SK-N-SH (cell line): Measurements from ENCODE around the gene PCYOX1L. TPM values are rescaled to one million over a fixed set of nuclear protein-coding genes. Genes with fewer than 3 reads are reported as not detected.
"Not testable (repeated sequence)": the region's sequence is repeated elsewhere in the genome, so short reads cannot be mapped to it uniquely, and the experiment has no call there.

Source experiments
- CTCF ChIA-PET: fragments of 300-600, 350-600 bp; formaldehyde crosslinking; extraction: SDS; loops from one replicate; lab custom pipeline; 2021; lab: Yijun Ruan, JAX
- POLR2A ChIA-PET: fragments of 350-600 bp; sonication (Branson Sonifier 250); formaldehyde crosslinking; extraction: SDS; loops from one replicate; lab custom pipeline; 2020; ENCODE audit warnings: antibody characterized with exemption, inconsistent platforms; lab: Yijun Ruan, JAX
- DNase-seq: peaks from one replicate; pipeline ENCODE4 v3.0.0; 2012
- H2AFZ ChIP-seq: fragments of 200-600 bp; sonication (generic); 2 replicates; pipeline ENCODE4 v1.8.1; 2016; ENCODE audit warnings: antibody characterized with exemption, mild to moderate bottlenecking, low read depth
- H3F3A ChIP-seq: fragments of 200-600 bp; sonication (generic); replicated peaks from 2 replicates; pipeline ENCODE3; 2016; ENCODE audit warnings: antibody characterized with exemption, mild to moderate bottlenecking; ENCODE audit not compliant: insufficient read depth
- H3K27ac ChIP-seq, 2 experiments: fragments of 200-500 bp in 1 of 2; fragments of 200-600 bp in 1 of 2; sonication (Bioruptor generic) in 1 of 2; sonication (generic), shearing (Covaris generic) in 1 of 2; 2 replicates each; pipeline versions ENCODE4 v1.5.1 to v1.6.1; 2014 to 2016; ENCODE audit warnings: low read depth in 2 of 2, inconsistent platforms in 1 of 2, low read length in 1 of 2, mild to moderate bottlenecking in 1 of 2, mixed read lengths in 1 of 2
- H3K27me3 ChIP-seq: fragments of 200-600 bp; sonication (generic), shearing (Covaris generic); 2 replicates; pipeline ENCODE4 v1.6.1; 2016; ENCODE audit warnings: mixed run types; ENCODE audit not compliant: insufficient read depth
- H3K36me3 ChIP-seq, 2 experiments: fragments of 200-500 bp in 1 of 2; fragments of 200-600 bp in 1 of 2; sonication (Bioruptor generic) in 1 of 2; sonication (generic) in 1 of 2; replicated peaks in 1 of 2; 2 replicates each; pipeline versions ENCODE3 to v1.5.1; 2014 to 2016; ENCODE audit warnings: low read length in 1 of 2, mild to moderate bottlenecking in 1 of 2; ENCODE audit not compliant: insufficient read depth in 2 of 2, control insufficient read depth in 1 of 2
- H3K4me1 ChIP-seq, 2 experiments: fragments of 200-500 bp in 1 of 2; fragments of 200-600 bp in 1 of 2; sonication (Bioruptor generic) in 1 of 2; sonication (generic), shearing (Covaris generic) in 1 of 2; 2 replicates each; pipeline versions ENCODE4 v1.5.1 to v1.6.1; 2014 to 2016; ENCODE audit warnings: low read depth in 1 of 2, low read length in 1 of 2, mixed run types in 1 of 2; ENCODE audit not compliant: insufficient read depth in 2 of 2, control insufficient read depth in 1 of 2
- H3K4me2 ChIP-seq: fragments of 200-600 bp; sonication (generic), shearing (Covaris generic); 2 replicates; pipeline ENCODE4 v1.6.1; 2017; ENCODE audit warnings: mixed run types
- H3K4me3 ChIP-seq, 2 experiments: fragments of 200-500 bp in 1 of 2; fragments of 200-600 bp in 1 of 2; sonication (Bioruptor generic) in 1 of 2; sonication (generic), shearing (Covaris generic) in 1 of 2; 2 replicates each; pipeline versions ENCODE4 v1.5.1 to v1.8.1; 2014 to 2016; ENCODE audit warnings: low read depth in 2 of 2, inconsistent platforms in 1 of 2, low read length in 1 of 2, mild to moderate bottlenecking in 1 of 2, mixed read lengths in 1 of 2, moderate library complexity in 1 of 2
- H3K79me2 ChIP-seq: fragments of 200-600 bp; sonication (generic); 2 replicates; pipeline ENCODE4 v1.8.1; 2017; ENCODE audit warnings: mild to moderate bottlenecking; ENCODE audit not compliant: insufficient read depth
- H3K9ac ChIP-seq: fragments of 200-600 bp; sonication (generic); 2 replicates; pipeline ENCODE4 v1.6.1; 2017; ENCODE audit warnings: mixed run types
- H3K9me2 ChIP-seq: fragments of 200-600 bp; sonication (generic); 2 replicates; pipeline ENCODE4 v1.6.1; 2017; ENCODE audit warnings: mixed run types
- H3K9me3 ChIP-seq: fragments of 200-600 bp; sonication (generic); 2 replicates; pipeline ENCODE4 v1.6.1; 2017; ENCODE audit warnings: mixed run types, mild to moderate bottlenecking, moderate library complexity
- H4K20me1 ChIP-seq: fragments of 200-600 bp; sonication (generic); 2 replicates; pipeline ENCODE4 v1.6.1; 2017; ENCODE audit warnings: mild to moderate bottlenecking, mixed run types; ENCODE audit not compliant: insufficient read depth
- ELF1 ChIP-seq: IDR thresholded peaks from 2 replicates; pipeline ENCODE4 v1.4.0; 2012
- EP300 ChIP-seq, 2 experiments: IDR thresholded peaks; 2 replicates each; pipeline versions ENCODE4 v1.4.0 to v1.6.1; 2012; ENCODE audit warnings: borderline replicate concordance in 1 of 2, low read depth in 1 of 2, low read length in 1 of 2
- FOXM1 ChIP-seq: IDR thresholded peaks from 2 replicates; pipeline ENCODE4 v1.4.0; 2012; ENCODE audit warnings: low read depth, mild to moderate bottlenecking
- GABPA ChIP-seq: IDR thresholded peaks from 2 replicates; pipeline ENCODE4 v1.4.0; 2012; ENCODE audit warnings: low read depth, mild to moderate bottlenecking
- IRF3 ChIP-seq: fragments of 150-350 bp; IDR thresholded peaks from 2 replicates; pipeline ENCODE4 v1.6.1; 2016; ENCODE audit warnings: mild to moderate bottlenecking, low read depth, low read length
- JUND ChIP-seq: IDR thresholded peaks from 2 replicates; pipeline ENCODE4 v1.4.0; 2012
- PBX3 ChIP-seq: IDR thresholded peaks from 2 replicates; pipeline ENCODE4; 2012
- RCOR1 ChIP-seq: fragments of 150-350 bp; IDR thresholded peaks from 2 replicates; pipeline ENCODE4 v1.6.1; 2017; ENCODE audit warnings: antibody characterized with exemption, low read length
- SIN3A ChIP-seq: IDR thresholded peaks from 2 replicates; pipeline ENCODE4 v1.6.1; 2012; ENCODE audit warnings: low read depth, mild to moderate bottlenecking, low read length, moderate library complexity, borderline replicate concordance
- YY1 ChIP-seq: IDR thresholded peaks from 2 replicates; pipeline ENCODE4 v1.4.0; 2012; ENCODE audit warnings: low read depth, mild to moderate bottlenecking
- WGBS: methylation state at CpG from one replicate; pipeline ENCODE4 v1.1.6; 2017; ENCODE audit warnings: low lambda C conversion rate; 5-methylcytosine and 5-hydroxymethylcytosine counted together
- polyA plus RNA-seq, 3 experiments: library from polyadenylated mRNA; depleted of rRNA; stranded (reverse); fragments of >200 nt; gene quantifications; 2 replicates each; pipeline ENCODE4 v1.2.3, GENCODE V29; 2012

PCYOX1L gene
- polyA plus RNA-seq, 1 of the 3 experiments (the other 2 are of a cell fraction): 17.5 TPM

- no peak overlapping the region for H2AFZ ChIP-seq
- POLR2A ChIA-PET: no interaction called here
- no peaks in the 10 kb centered on the region for H3K79me2 ChIP-seq
- H3K36me3 ChIP-seq: no peaks in the 10 kb centered on the region
- TF ChIP-seq YY1: no peak
- TF ChIP-seq SIN3A: no peak
- no peak for TF ChIP-seq FOXM1
- TF ChIP-seq RCOR1: no peak
- TF ChIP-seq PBX3: no peak
- TF ChIP-seq JUND: no peak
- TF ChIP-seq, all 33 proteins: peak for 0
- H3K27ac ChIP-seq: no peak overlapping the region
- no peaks in the 10 kb centered on the region for H4K20me1 ChIP-seq
- H3K9me3 ChIP-seq: no peaks in the 10 kb centered on the region
- no peak overlapping the region for H3K9ac ChIP-seq
- no peaks in the 10 kb centered on the region for H3K9me2 ChIP-seq
- no peaks in the 10 kb centered on the region for H3K27me3 ChIP-seq
- WGBS: 70% methylated on average over 6 of the region's 6 CpGs
- peaks cover 3% of the 10 kb centered on the region for H3F3A ChIP-seq
- CTCF ChIA-PET: interaction anchor here (52.5 kb wide), 1 partner anchor 25 kb away, joined by 1751 read pairs; the partner anchor contains the start of genes IL17B and PCYOX1L
- H3K4me3 ChIP-seq: no peak overlapping the region
- H3K4me1 ChIP-seq: peaks cover 0 to 8% of the 10 kb centered on the region in 2 experiments; a peak in 2 of 4 replicates
- H3K4me2 ChIP-seq: no peak overlapping the region
- DNase-seq: no peak
Measured at GRCh38 chr5:149397530-149397929, 39.7 kb downstream of the PCYOX1L start.

GRCh38 chr5:149398747-149399266 is 41.0 kb downstream of the PCYOX1L start:
- POLR2A ChIA-PET, H3K4me1 ChIP-seq, H3K4me2 ChIP-seq, H4K20me1 ChIP-seq, DNase-seq, H3K9me3 ChIP-seq, H2AFZ ChIP-seq, H3K79me2 ChIP-seq, H3K27ac ChIP-seq, H3K9me2 ChIP-seq, H3K4me3 ChIP-seq, H3K9ac ChIP-seq, H3K27me3 ChIP-seq, H3K36me3 ChIP-seq: not testable (repeated sequence)
- CTCF ChIA-PET: interaction anchor here (5.0 to 52.5 kb wide), 2 partner anchors 27 to 35 kb away, joined by 26 to 1751 read pairs; partner anchors contain the start of genes IL17B and PCYOX1L
- WGBS: 83% methylated on average over 7 of the region's 7 CpGs
- H3F3A ChIP-seq: peaks cover 10% of the 10 kb centered on the region

- Histone ChIP-seq H3K9ac (no peak overlapping the region), H4K20me1 (no peaks in the 10 kb centered on the region), H3K79me2 (no peaks in the 10 kb centered on the region), H3K9me3 (no peaks in the 10 kb centered on the region), H3K4me3 (no peak overlapping the region), H3K27me3 (no peaks in the 10 kb centered on the region), H3K4me2 (no peak overlapping the region), H3K27ac (no peak overlapping the region; a peak in 1 of 4 replicates), H3K36me3 (no peaks in the 10 kb centered on the region), H2AFZ (no peak overlapping the region), H3K9me2 (no peaks in the 10 kb centered on the region), H3K4me1 (peaks cover 8 to 15% of the 10 kb centered on the region in 2 experiments; a peak in 3 of 4 replicates), H3F3A (peaks cover 20% of the 10 kb centered on the region)
- POLR2A ChIA-PET: no interaction called here
- no peak for DNase-seq
- CTCF ChIA-PET: interaction anchor here (1.6 to 52.5 kb wide), 3 partner anchors 28 to 34 kb away, joined by 4 to 1751 read pairs (median 26); partner anchors contain the start of genes IL17B and PCYOX1L
- TF ChIP-seq GABPA: 0 out of 2 replicates have a peak, but pooled peaks have one; percentile 42
- TF ChIP-seq IRF3: no peak
- TF ChIP-seq EP300 (IDR thresholded peaks at IDR 0.05; ENCODE audit: borderline replicate concordance in 1 of 2, low read depth in 1 of 2, low read length in 1 of 2): no peak
- 0 out of 2 replicates have a peak, but pooled peaks have one; percentile 28 for TF ChIP-seq ELF1
Measured at GRCh38 chr5:149399775-149400174, 41.9 kb downstream of the PCYOX1L start.
